Testis (tissue), 2 donors: ENCODE results near the gene NOS1AP.

Source experiments
- CTCF ChIP-seq, 3 experiments: fragments of 450-650 bp in 2 of 3; fragments of 200-600 bp in 1 of 3; sonication (generic) in 1 of 3; IDR thresholded peaks; one replicate each; pipeline ENCODE4 v1.5.1; 2016 to 2019; ENCODE audit warnings: antibody characterized with exemption in 3 of 3, mild to moderate bottlenecking in 2 of 3, moderate library complexity in 1 of 3
- POLR2A ChIP-seq: fragments of 450-650 bp; IDR thresholded peaks from one replicate; pipeline ENCODE4 v1.6.1; 2017; ENCODE audit warnings: antibody characterized with exemption, mild to moderate bottlenecking, moderate library complexity

GRCh38 chr1:162193815-162194214 is 124.3 kb downstream of the NOS1AP start:
- TF ChIP-seq POLR2A (no peak), CTCF (IDR thresholded peaks at IDR 0.05) (no peak)
